OCI-LY1 (cell line): Measurements from ENCODE around the gene GDF15.

ENCODE experiments used
- H2AFZ ChIP-seq: fragments of 200-600 bp; sonication (generic), shearing (Covaris generic); 2 replicates; pipeline ENCODE4 v1.6.0; 2014; ENCODE audit warnings: antibody characterized with exemption, mild to moderate bottlenecking, low read length
- H3F3A ChIP-seq: fragments of 200-600 bp; sonication (generic), shearing (Covaris generic); 2 replicates; pipeline ENCODE4 v1.6.0; 2014; ENCODE audit warnings: mild to moderate bottlenecking, antibody characterized with exemption, low read length, moderate library complexity; ENCODE audit not compliant: insufficient read depth
- H3K27ac ChIP-seq: fragments of 200-600 bp; sonication (generic); 2 replicates; pipeline ENCODE4 v1.5.1; 2014; ENCODE audit warnings: low read length, mixed run types, mild to moderate bottlenecking, low read depth; ENCODE audit not compliant: poor library complexity, severe bottlenecking
- H3K27me3 ChIP-seq: fragments of 200-600 bp; sonication (generic); 2 replicates; pipeline ENCODE4 v1.6.0; 2014; ENCODE audit warnings: antibody characterized with exemption, mild to moderate bottlenecking, low read length, moderate library complexity; ENCODE audit not compliant: insufficient read depth
- H3K36me3 ChIP-seq: fragments of 200-600 bp; sonication (generic); 2 replicates; pipeline ENCODE4 v1.6.1; 2014; ENCODE audit warnings: mild to moderate bottlenecking, antibody characterized with exemption, low read length, moderate library complexity, mixed read lengths; ENCODE audit not compliant: insufficient read depth
- H3K4me1 ChIP-seq: fragments of 200-600 bp; sonication (generic); 2 replicates; pipeline ENCODE4 v1.5.1; 2014; ENCODE audit warnings: mild to moderate bottlenecking, low read length, moderate library complexity; ENCODE audit not compliant: insufficient read depth, severe bottlenecking
- H3K4me2 ChIP-seq: fragments of 200-600 bp; sonication (generic), shearing (Covaris generic); 2 replicates; pipeline ENCODE4 v1.6.1; 2014; ENCODE audit warnings: low read length
- H3K4me3 ChIP-seq: fragments of 200-600 bp; sonication (generic); 2 replicates; pipeline ENCODE4 v1.5.1; 2014; ENCODE audit warnings: low read length, low read depth, mild to moderate bottlenecking, mixed read lengths; ENCODE audit not compliant: poor library complexity, severe bottlenecking
- H3K79me2 ChIP-seq: fragments of 200-600 bp; shearing (Covaris generic); 2 replicates; pipeline ENCODE4 v1.6.1; 2016; ENCODE audit warnings: mixed run types, low read length, mixed read lengths; ENCODE audit not compliant: insufficient read depth
- H3K9ac ChIP-seq: fragments of 200-600 bp; sonication (generic), shearing (Covaris generic); 2 replicates; pipeline ENCODE4 v1.6.1; 2014; ENCODE audit warnings: mild to moderate bottlenecking, low read length, mixed read lengths
- H3K9me2 ChIP-seq: fragments of 200-600 bp; sonication (generic), shearing (Covaris generic); 2 replicates; pipeline ENCODE4 v1.6.1; 2014; ENCODE audit warnings: low read depth, mild to moderate bottlenecking, low read length, mixed read lengths
- H3K9me3 ChIP-seq: fragments of 200-600 bp; shearing (Covaris generic); 2 replicates; pipeline ENCODE4 v1.6.1; 2014; ENCODE audit warnings: low read length, mixed read lengths
- H4K20me1 ChIP-seq: fragments of 200-600 bp; sonication (generic), shearing (Covaris generic); 2 replicates; pipeline ENCODE4 v1.6.0; 2016; ENCODE audit warnings: mild to moderate bottlenecking, low read length; ENCODE audit not compliant: insufficient read depth
- CTCF ChIP-seq: fragments of 200-600 bp; sonication (generic), shearing (Covaris generic); IDR thresholded peaks from 2 replicates; pipeline ENCODE4 v1.5.1; 2017; ENCODE audit warnings: mild to moderate bottlenecking, antibody characterized with exemption, low read length, moderate library complexity, mixed read lengths
- EZH2 ChIP-seq: fragments of 200-600 bp; sonication (generic), shearing (Covaris generic); IDR thresholded peaks from 2 replicates; pipeline ENCODE4 v1.8.0; 2017; ENCODE audit warnings: borderline replicate concordance, mixed run types, mild to moderate bottlenecking, antibody characterized with exemption, low read length, moderate library complexity, mixed read lengths

Gene GDF15

GRCh38 chr19:18384775-18385174 lies 1.2 kb upstream of the GDF15 start:
- Histone ChIP-seq H3K4me3 (no peak overlapping the region), H3K9me3 (no peaks in the 10 kb centered on the region), H3K27ac (no peak overlapping the region), H4K20me1 (no peaks in the 10 kb centered on the region), H3K4me1 (peaks cover 9% of the 10 kb centered on the region), H3K4me2 (no peak overlapping the region), H3F3A (no peaks in the 10 kb centered on the region), H2AFZ (no peak overlapping the region), H3K9me2 (no peaks in the 10 kb centered on the region), H3K27me3 (peaks cover 20% of the 10 kb centered on the region; the same call in 1 of the 2 replicates), H3K79me2 (no peaks in the 10 kb centered on the region), H3K9ac (no peak overlapping the region), H3K36me3 (no peaks in the 10 kb centered on the region)
- no peak for TF ChIP-seq EZH2
- TF ChIP-seq CTCF = no peak

GRCh38 chr19:18385359-18385674 lies 641 bp upstream of the GDF15 start:
- Histone ChIP-seq H3K79me2 (no peaks in the 10 kb centered on the region), H3K4me1 (peaks cover 9% of the 10 kb centered on the region), H3K36me3 (no peaks in the 10 kb centered on the region), H3K4me3 (no peak overlapping the region), H3K4me2 (no peak overlapping the region), H3K9me2 (no peaks in the 10 kb centered on the region), H3K9me3 (no peaks in the 10 kb centered on the region), H3K27me3 (peaks cover 23% of the 10 kb centered on the region; the same call in 1 of the 2 replicates), H3K27ac (no peak overlapping the region), H4K20me1 (no peaks in the 10 kb centered on the region), H3K9ac (no peak overlapping the region), H3F3A (no peaks in the 10 kb centered on the region), H2AFZ (no peak overlapping the region)
- TF ChIP-seq CTCF (no peak), EZH2 (no peak)

GRCh38 chr19:18386543-18387271 lies 749 bp downstream of the GDF15 start:
- peaks cover 9% of the 10 kb centered on the region for H3K4me1 ChIP-seq
- peaks cover 23% of the 10 kb centered on the region; the same call in 1 of the 2 replicates for H3K27me3 ChIP-seq
- no peaks in the 10 kb centered on the region for H3K9me3 ChIP-seq
- H3F3A ChIP-seq = no peaks in the 10 kb centered on the region
- H3K9ac ChIP-seq = no peak overlapping the region
- no peak overlapping the region for H3K27ac ChIP-seq
- no peaks in the 10 kb centered on the region for H3K79me2 ChIP-seq
- H4K20me1 ChIP-seq = no peaks in the 10 kb centered on the region
- no peaks in the 10 kb centered on the region for H3K36me3 ChIP-seq
- no peak overlapping the region for H2AFZ ChIP-seq
- no peak overlapping the region for H3K4me2 ChIP-seq
- no peak overlapping the region for H3K4me3 ChIP-seq
- no peaks in the 10 kb centered on the region for H3K9me2 ChIP-seq
- no peak for TF ChIP-seq EZH2
- TF ChIP-seq CTCF = no peak
